GM12801 (cell line): ENCODE results near the gene BPIFA1.

Experiments used
- TF ChIP-seq, protein P1 (sequence below): IDR thresholded peaks from one replicate; pipeline ENCODE4 v1.5.1; 2011; ENCODE audit warnings: control low read depth; ENCODE audit not compliant: insufficient read length; ENCODE audit errors: extremely low read depth

The BPIFA1 gene

DNA sequence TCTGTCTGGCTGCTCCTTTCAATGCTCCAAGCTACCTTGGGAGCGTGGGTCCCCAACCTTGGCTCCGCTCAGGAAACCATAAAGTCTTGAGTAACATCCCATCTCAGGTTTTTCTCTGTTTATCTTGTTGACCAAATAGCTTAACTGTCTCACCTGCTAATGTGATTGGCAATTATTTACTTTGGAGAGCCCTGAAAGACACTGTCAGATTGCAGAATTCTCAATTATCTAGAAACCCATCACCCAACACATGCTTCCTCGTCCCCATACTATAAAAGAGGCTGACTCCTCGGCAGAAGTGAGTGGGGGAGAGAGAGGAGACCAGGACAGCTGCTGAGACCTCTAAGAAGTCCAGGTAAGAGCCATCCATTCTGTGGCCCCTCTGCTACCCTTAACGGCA is at the start of gene BPIFA1:
BPIFA1 (plus strand) TSS at position 301 of the 400 bp plus-strand sequence. CDS start 1,716 bp downstream, outside the sequence.
- TF ChIP-seq, protein P1, sequence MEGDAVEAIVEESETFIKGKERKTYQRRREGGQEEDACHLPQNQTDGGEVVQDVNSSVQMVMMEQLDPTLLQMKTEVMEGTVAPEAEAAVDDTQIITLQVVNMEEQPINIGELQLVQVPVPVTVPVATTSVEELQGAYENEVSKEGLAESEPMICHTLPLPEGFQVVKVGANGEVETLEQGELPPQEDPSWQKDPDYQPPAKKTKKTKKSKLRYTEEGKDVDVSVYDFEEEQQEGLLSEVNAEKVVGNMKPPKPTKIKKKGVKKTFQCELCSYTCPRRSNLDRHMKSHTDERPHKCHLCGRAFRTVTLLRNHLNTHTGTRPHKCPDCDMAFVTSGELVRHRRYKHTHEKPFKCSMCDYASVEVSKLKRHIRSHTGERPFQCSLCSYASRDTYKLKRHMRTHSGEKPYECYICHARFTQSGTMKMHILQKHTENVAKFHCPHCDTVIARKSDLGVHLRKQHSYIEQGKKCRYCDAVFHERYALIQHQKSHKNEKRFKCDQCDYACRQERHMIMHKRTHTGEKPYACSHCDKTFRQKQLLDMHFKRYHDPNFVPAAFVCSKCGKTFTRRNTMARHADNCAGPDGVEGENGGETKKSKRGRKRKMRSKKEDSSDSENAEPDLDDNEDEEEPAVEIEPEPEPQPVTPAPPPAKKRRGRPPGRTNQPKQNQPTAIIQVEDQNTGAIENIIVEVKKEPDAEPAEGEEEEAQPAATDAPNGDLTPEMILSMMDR = no peak

DNA sequence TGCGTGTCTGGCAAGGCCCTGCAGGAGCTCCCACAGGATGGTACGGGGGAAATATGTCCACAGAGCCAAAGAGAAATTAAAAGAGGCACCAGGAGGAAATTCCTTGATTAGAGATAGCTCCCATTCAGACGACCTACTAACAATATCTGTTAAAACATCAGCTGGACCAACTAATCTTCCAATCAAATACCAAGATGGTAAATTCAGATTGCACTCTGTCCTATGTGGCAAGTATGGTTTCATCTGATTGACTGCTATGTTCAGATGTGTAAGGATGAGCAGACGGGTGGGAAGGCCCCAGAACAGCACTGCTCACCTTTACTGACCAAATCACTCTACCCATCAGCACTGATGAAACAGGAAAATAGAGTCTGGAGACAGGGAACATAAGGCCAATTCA is 48.3 kb upstream of the BPIFA1 start:
- TF ChIP-seq, protein P1 = no peak

DNA sequence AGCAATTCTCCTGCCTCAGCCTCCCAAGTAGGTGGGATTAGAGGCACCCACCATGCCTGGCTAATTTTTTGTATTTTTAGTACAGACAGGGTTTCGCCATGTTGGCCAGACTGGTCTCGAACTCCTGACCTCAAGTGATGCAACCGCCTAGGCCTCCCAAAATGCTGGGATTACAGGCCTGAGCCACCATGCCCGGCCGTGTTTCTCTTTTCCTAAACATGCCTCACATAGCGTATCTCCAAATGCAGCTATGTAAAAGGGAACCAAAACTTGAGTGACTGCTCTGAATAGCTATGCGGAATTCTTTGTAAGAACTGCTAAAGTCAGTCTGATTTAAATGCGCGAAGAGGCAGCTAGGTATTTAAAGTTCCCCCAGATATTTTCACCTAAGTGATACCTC is 47.4 kb upstream of the BPIFA1 start:
- TF ChIP-seq, protein P1 = no peak

DNA sequence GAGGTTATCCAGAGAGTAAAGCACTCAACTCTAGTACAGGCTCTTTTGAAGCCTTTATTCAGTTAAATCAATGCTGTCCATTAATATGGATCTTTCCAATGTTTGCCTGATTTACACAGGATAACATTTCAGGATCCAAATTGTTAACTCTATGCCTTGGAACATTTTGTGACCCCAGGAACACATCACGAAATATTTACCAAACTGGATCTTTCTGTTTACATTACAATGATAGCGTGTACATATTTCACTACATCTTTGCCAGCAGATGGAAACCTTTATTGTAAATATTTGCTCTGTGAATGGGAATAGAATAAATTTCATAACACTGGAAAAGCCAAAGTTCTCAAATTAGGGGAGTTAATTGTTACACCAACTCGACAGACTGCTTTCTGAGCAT is 44.3 kb upstream of the BPIFA1 start:
- TF ChIP-seq, protein P1 = no peak

DNA sequence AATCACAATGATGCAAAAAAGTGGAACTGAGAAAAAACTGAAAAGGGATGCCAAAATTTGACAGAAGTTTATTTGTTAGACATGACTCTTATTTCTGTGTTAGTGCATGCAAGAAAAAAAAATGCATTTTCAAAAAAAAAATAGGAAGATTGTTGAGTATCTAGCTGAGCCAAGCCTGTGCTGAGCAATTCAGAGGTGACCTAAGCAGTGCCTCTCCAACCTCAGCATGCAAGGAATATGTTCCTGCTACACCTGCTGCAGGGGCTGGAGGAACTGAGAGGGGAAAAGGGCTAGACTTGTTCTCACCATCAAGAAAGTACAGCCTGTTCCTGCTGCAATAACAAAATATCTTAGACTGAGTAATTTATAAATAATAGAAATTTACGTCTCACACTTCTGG is 43.8 kb upstream of the BPIFA1 start:
- TF ChIP-seq, protein P1 = no peak

DNA sequence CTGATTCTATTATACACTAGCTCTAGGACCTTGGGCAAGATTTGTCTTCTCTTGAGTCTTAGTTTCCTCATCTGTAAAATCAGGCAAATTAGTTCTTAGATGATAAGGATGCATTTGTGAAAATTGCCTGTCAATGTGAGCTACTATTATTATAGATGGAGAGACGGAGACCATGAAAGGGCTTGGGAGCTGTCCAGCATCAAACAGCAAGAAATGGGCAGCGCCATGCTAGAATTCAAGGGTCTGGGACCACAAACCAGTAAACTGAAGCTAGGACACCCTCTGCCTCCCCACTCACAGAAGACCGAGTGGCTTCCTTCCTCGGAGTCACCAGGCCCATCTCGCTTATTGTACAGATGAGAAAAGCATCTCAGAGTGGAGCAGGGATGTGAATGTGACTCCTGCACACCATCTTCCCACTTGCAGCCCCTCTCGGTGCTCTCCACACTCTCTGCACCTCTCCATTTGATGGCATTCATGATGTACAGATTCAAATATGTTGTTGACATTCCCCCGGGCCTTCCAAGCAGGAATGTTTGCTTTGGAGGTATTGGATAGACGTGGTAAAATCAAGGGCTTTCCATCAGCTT is 42.8 kb upstream of the BPIFA1 start:
- TF ChIP-seq, protein P1 = no peak

DNA sequence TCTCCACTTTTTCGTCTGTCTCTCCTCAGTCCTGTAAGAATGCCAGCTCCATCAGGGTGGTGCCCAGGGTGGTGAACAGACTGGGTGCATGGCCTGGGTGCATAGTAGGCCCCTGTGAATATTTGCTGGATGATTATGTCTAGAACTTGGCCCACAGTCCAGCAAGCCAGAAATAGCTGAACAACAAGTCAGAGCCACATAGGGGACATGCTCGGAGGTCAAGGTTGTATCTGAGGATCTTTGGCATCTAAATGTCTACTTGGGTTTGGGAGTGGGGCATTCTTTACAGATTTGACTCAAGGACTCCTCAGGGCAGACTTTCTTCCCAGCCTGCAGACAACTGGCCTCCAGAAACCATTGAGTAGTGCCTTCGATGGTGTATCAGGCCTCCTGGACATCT is 36.8 kb upstream of the BPIFA1 start:
- TF ChIP-seq, protein P1 = no peak
